Osteoblast (primary cell): ENCODE results near the gene PHLDB1. TPM values are rescaled to one million over a fixed set of nuclear protein-coding genes. Genes with fewer than 3 reads are reported as not detected.
"Not testable (repeated sequence)": the region's sequence is repeated elsewhere in the genome, so short reads cannot be mapped to it uniquely, and the experiment has no call there.

Experiments used
- DNase-seq: peaks from one replicate; pipeline ENCODE4 v3.0.0; 2011; ENCODE audit warnings: low spot score, mixed read lengths; ENCODE audit not compliant: insufficient read length; ENCODE audit errors: missing footprints
- H2AFZ ChIP-seq: 2 replicates; pipeline ENCODE4 v1.6.0; 2011; ENCODE audit warnings: mild to moderate bottlenecking, low read length
- H3K27ac ChIP-seq: 2 replicates; pipeline ENCODE4 v1.5.1; 2011; ENCODE audit warnings: mild to moderate bottlenecking, low read depth, low read length, moderate library complexity
- H3K27me3 ChIP-seq: 2 replicates; pipeline ENCODE4 v1.6.0; 2012; ENCODE audit warnings: mild to moderate bottlenecking, control low read depth, inconsistent platforms, low read length, moderate library complexity; ENCODE audit not compliant: insufficient read depth
- H3K36me3 ChIP-seq: 2 replicates; pipeline ENCODE4 v1.5.1; 2011; ENCODE audit warnings: mild to moderate bottlenecking, low read length, control low read depth, moderate library complexity; ENCODE audit not compliant: insufficient read depth
- H3K4me1 ChIP-seq: 2 replicates; pipeline ENCODE4 v1.5.1; 2011; ENCODE audit warnings: mild to moderate bottlenecking, low read length, control low read depth, moderate library complexity; ENCODE audit not compliant: insufficient read depth
- H3K4me2 ChIP-seq: 2 replicates; pipeline ENCODE4 v1.6.0; 2011; ENCODE audit warnings: mild to moderate bottlenecking, low read length; ENCODE audit not compliant: insufficient read depth
- H3K4me3 ChIP-seq: fragments of 200-600 bp; sonication (generic); 3 replicates; pipeline ENCODE4 v1.5.1; 2012; ENCODE audit warnings: mild to moderate bottlenecking, low read length, inconsistent platforms; ENCODE audit not compliant: insufficient read depth
- H3K79me2 ChIP-seq: 2 replicates; pipeline ENCODE4 v1.6.0; 2012; ENCODE audit warnings: mild to moderate bottlenecking, low read length, control low read depth, inconsistent platforms; ENCODE audit not compliant: insufficient read depth
- H3K9me3 ChIP-seq: 2 replicates; pipeline ENCODE4 v1.5.1; 2011; ENCODE audit warnings: low read depth, low read length, control low read depth
- H4K20me1 ChIP-seq: 2 replicates; pipeline ENCODE4 v1.6.0; 2012; ENCODE audit warnings: mild to moderate bottlenecking, low read length, control low read depth; ENCODE audit not compliant: insufficient read depth
- CTCF ChIP-seq: IDR thresholded peaks from 2 replicates; pipeline ENCODE4 v1.5.1; 2011; ENCODE audit warnings: mild to moderate bottlenecking, low read depth, low read length, moderate library complexity; ENCODE audit errors: extremely low read depth
- total RNA-seq: library from RNA; depleted of rRNA; stranded (reverse); fragments of >200 nt; gene quantifications from 2 replicates; pipeline ENCODE4 v1.2.3, GENCODE V29; 2012

Gene PHLDB1
- total RNA-seq, 1 donor: 96.3 TPM

- Histone ChIP-seq H4K20me1 (peaks cover 18% of the 10 kb centered on the region), H3K36me3 (peaks cover 90% of the 10 kb centered on the region)
These were observed 9.9 kb upstream of the PHLDB1 start for GRCh38 chr11:118597556-118597955.

GRCh38 chr11:118602331-118602730, 5.1 kb upstream of the PHLDB1 start:
- peaks cover 19% of the 10 kb centered on the region for H3K79me2 ChIP-seq
- peak overlapping the region; percentile 49 for H3K27ac ChIP-seq
- H3K9me3 ChIP-seq: no peaks in the 10 kb centered on the region
- H3K4me1 ChIP-seq: peaks cover 32% of the 10 kb centered on the region
- H3K4me2 ChIP-seq: no peak overlapping the region
- H2AFZ ChIP-seq: no peak overlapping the region
- DNase-seq: no peak
- no peak overlapping the region for H3K4me3 ChIP-seq
- no peak for TF ChIP-seq CTCF
- H3K27me3 ChIP-seq: no peaks in the 10 kb centered on the region
- H3K36me3 ChIP-seq: peaks cover 57% of the 10 kb centered on the region
- no peaks in the 10 kb centered on the region for H4K20me1 ChIP-seq

More at GRCh38 chr11:118597556-118597955, 9.9 kb upstream of the PHLDB1 start:
- Histone ChIP-seq H2AFZ (no peak overlapping the region), H3K4me1 (peaks cover 13% of the 10 kb centered on the region), H3K4me3 (no peak overlapping the region), H3K9me3 (no peaks in the 10 kb centered on the region), H3K79me2 (peaks cover 43% of the 10 kb centered on the region), H3K4me2 (no peak overlapping the region), H3K27ac (no peak overlapping the region), H3K27me3 (no peaks in the 10 kb centered on the region)
- DNase-seq: no peak
- TF ChIP-seq CTCF: no peak

- H3K9me3 ChIP-seq, H3K27me3 ChIP-seq, H3K27ac ChIP-seq, H2AFZ ChIP-seq, H4K20me1 ChIP-seq, H3K4me2 ChIP-seq, H3K4me3 ChIP-seq, DNase-seq: not testable (repeated sequence)
- H3K4me1 ChIP-seq: peaks cover 34% of the 10 kb centered on the region
- H3K79me2 ChIP-seq: peaks cover 15% of the 10 kb centered on the region
- peaks cover 43% of the 10 kb centered on the region for H3K36me3 ChIP-seq
These were observed 3.7 kb upstream of the PHLDB1 start for GRCh38 chr11:118603709-118604108.

GRCh38 chr11:118604566-118604965, 2.8 kb upstream of the PHLDB1 start:
- Histone ChIP-seq H3K36me3 (peaks cover 37% of the 10 kb centered on the region), H3K4me2 (peak overlapping the region; percentile 58), H2AFZ (no peak overlapping the region), H3K4me3 (no peak overlapping the region), H4K20me1 (no peaks in the 10 kb centered on the region), H3K79me2 (peaks cover 24% of the 10 kb centered on the region), H3K27me3 (no peaks in the 10 kb centered on the region), H3K4me1 (peaks cover 41% of the 10 kb centered on the region), H3K27ac (peak overlapping the region; percentile 94), H3K9me3 (no peaks in the 10 kb centered on the region)
- DNase-seq: no peak
- TF ChIP-seq CTCF: no peak
